ENCODE results near the gene MINK1.

DNA sequence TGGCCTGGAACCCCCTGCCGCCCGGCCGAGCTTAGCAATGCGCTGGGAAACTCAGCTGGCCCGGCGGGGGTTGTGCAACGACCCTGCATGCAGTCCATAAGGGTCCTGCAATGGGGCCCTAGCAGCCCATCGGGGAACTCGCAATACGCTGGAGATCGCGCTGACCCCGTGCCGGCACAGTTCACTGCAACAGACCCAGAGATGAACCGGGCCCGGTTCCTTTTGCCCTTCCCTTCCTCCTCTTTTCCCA is 106.3 kb downstream of the MINK1 start:
- TF ChIP-seq, protein P1, sequence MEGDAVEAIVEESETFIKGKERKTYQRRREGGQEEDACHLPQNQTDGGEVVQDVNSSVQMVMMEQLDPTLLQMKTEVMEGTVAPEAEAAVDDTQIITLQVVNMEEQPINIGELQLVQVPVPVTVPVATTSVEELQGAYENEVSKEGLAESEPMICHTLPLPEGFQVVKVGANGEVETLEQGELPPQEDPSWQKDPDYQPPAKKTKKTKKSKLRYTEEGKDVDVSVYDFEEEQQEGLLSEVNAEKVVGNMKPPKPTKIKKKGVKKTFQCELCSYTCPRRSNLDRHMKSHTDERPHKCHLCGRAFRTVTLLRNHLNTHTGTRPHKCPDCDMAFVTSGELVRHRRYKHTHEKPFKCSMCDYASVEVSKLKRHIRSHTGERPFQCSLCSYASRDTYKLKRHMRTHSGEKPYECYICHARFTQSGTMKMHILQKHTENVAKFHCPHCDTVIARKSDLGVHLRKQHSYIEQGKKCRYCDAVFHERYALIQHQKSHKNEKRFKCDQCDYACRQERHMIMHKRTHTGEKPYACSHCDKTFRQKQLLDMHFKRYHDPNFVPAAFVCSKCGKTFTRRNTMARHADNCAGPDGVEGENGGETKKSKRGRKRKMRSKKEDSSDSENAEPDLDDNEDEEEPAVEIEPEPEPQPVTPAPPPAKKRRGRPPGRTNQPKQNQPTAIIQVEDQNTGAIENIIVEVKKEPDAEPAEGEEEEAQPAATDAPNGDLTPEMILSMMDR (IDR thresholded peaks at IDR 0.05; ENCODE audit: insufficient read depth, low read length) = no peak
- TF ChIP-seq, protein P2, sequence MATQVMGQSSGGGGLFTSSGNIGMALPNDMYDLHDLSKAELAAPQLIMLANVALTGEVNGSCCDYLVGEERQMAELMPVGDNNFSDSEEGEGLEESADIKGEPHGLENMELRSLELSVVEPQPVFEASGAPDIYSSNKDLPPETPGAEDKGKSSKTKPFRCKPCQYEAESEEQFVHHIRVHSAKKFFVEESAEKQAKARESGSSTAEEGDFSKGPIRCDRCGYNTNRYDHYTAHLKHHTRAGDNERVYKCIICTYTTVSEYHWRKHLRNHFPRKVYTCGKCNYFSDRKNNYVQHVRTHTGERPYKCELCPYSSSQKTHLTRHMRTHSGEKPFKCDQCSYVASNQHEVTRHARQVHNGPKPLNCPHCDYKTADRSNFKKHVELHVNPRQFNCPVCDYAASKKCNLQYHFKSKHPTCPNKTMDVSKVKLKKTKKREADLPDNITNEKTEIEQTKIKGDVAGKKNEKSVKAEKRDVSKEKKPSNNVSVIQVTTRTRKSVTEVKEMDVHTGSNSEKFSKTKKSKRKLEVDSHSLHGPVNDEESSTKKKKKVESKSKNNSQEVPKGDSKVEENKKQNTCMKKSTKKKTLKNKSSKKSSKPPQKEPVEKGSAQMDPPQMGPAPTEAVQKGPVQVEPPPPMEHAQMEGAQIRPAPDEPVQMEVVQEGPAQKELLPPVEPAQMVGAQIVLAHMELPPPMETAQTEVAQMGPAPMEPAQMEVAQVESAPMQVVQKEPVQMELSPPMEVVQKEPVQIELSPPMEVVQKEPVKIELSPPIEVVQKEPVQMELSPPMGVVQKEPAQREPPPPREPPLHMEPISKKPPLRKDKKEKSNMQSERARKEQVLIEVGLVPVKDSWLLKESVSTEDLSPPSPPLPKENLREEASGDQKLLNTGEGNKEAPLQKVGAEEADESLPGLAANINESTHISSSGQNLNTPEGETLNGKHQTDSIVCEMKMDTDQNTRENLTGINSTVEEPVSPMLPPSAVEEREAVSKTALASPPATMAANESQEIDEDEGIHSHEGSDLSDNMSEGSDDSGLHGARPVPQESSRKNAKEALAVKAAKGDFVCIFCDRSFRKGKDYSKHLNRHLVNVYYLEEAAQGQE (IDR thresholded peaks at IDR 0.05; ENCODE audit: insufficient replicate concordance, low read depth) = no peak
- TF ChIP-seq POLR2AphosphoS5 (IDR thresholded peaks at IDR 0.05; ENCODE audit: low read depth) (no peak), SPI1 (IDR thresholded peaks at IDR 0.05; ENCODE audit: borderline replicate concordance, low read depth) (no peak), GABPA (IDR thresholded peaks at IDR 0.05; ENCODE audit: low read depth) (no peak)
